ENCODE results near the gene WBP2. TPM values are rescaled to one million over a fixed set of nuclear protein-coding genes. Genes with fewer than 3 reads are reported as not detected.

The WBP2 gene
- total RNA-seq, 1 donor from 2014 or later: 72.6 TPM

DNA sequence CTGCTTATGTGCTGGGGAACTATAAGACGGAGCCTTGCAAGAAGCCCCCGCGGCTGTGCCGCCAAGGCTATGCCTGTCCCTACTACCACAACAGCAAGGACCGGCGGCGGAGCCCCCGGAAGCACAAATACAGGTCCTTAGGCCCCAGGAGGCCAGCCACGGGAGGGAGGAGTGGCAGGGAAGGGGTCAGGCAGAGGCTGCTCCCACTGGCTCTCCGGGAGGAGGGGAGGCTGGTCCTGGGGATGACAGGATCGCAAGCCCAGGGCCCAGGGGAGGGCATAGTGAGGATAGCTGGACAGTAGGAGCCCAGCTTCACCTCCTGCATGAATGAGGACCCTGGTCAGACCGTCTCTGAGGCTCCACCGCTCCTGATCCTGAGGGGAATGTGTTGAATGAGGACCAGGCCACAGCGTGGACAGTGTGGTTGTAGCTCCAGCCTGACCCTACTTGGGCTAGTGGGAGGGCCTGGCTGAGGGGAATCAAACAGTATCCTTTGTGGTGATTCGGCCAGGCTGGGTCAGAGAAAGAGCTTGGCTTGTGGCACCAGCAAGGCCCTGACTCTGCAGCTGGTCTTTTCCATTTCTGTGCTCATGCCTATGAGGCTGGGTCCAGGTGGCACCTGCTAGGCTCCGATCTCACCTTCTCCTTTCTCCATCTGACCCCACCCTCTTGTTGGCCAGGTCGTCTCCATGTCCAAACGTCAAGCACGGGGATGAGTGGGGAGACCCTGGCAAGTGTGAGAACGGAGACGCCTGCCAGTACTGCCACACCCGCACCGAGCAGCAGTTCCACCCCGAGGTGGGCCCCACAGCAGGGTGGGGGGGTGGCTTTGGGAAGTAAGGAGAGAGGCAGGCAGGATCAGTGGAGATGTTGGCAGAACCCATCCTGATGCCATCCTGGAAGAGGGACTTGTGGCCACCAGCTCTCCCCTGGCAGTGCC is 41.8 kb downstream of the WBP2 start:
- no peak for TF ChIP-seq EZH2 (IDR thresholded peaks at IDR 0.05; ENCODE audit: insufficient read depth, low read length)
- TF ChIP-seq, protein P1, sequence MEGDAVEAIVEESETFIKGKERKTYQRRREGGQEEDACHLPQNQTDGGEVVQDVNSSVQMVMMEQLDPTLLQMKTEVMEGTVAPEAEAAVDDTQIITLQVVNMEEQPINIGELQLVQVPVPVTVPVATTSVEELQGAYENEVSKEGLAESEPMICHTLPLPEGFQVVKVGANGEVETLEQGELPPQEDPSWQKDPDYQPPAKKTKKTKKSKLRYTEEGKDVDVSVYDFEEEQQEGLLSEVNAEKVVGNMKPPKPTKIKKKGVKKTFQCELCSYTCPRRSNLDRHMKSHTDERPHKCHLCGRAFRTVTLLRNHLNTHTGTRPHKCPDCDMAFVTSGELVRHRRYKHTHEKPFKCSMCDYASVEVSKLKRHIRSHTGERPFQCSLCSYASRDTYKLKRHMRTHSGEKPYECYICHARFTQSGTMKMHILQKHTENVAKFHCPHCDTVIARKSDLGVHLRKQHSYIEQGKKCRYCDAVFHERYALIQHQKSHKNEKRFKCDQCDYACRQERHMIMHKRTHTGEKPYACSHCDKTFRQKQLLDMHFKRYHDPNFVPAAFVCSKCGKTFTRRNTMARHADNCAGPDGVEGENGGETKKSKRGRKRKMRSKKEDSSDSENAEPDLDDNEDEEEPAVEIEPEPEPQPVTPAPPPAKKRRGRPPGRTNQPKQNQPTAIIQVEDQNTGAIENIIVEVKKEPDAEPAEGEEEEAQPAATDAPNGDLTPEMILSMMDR (IDR thresholded peaks at IDR 0.05; ENCODE audit: insufficient read depth, low read depth, low read length): no peak
- H3K27ac ChIP-seq (ENCODE audit: low read depth, low read length): no peak overlapping the region
- H3K27me3 ChIP-seq (ENCODE audit: insufficient read depth, low read length): no peaks in the 10 kb centered on the region
- no peaks in the 10 kb centered on the region for H3K79me2 ChIP-seq (ENCODE audit: insufficient read depth, low read length)
- Mint-ChIP-seq H3K9me3 (ENCODE audit: unreplicated experiment) (no peaks in the 10 kb centered on the region), H3K36me3 (ENCODE audit: low read depth, unreplicated experiment) (peaks cover 7% of the 10 kb centered on the region), H3K27ac (ENCODE audit: unreplicated experiment) (no peak overlapping the region), H3K4me3 (ENCODE audit: unreplicated experiment) (no peak overlapping the region), H3K4me1 (ENCODE audit: low read depth, unreplicated experiment) (peaks cover 18% of the 10 kb centered on the region), H3K27me3 (ENCODE audit: low read depth, unreplicated experiment) (no peaks in the 10 kb centered on the region)
- H3K9ac ChIP-seq (ENCODE audit: low read length): no peak overlapping the region
- DNase-seq (ENCODE audit: low read depth) (no peak), FAIRE-seq (no peak)
- no peak overlapping the region for H3K4me3 ChIP-seq (ENCODE audit: insufficient read depth, low read depth, low read length)
- peaks cover 13% of the 10 kb centered on the region for H3K36me3 ChIP-seq (ENCODE audit: insufficient read depth, low read length)
- H3K4me1 ChIP-seq (ENCODE audit: insufficient read depth, low read length): peaks cover 17% of the 10 kb centered on the region
- H4K20me1 ChIP-seq (ENCODE audit: insufficient read depth, low read length): peaks cover 31% of the 10 kb centered on the region
- H2AFZ ChIP-seq (ENCODE audit: low read depth, low read length): no peak overlapping the region
- no peak overlapping the region for H3K4me2 ChIP-seq (ENCODE audit: low read length)
- no peaks in the 10 kb centered on the region for H3K9me3 ChIP-seq (ENCODE audit: insufficient read depth, low read depth, low read length)

DNA sequence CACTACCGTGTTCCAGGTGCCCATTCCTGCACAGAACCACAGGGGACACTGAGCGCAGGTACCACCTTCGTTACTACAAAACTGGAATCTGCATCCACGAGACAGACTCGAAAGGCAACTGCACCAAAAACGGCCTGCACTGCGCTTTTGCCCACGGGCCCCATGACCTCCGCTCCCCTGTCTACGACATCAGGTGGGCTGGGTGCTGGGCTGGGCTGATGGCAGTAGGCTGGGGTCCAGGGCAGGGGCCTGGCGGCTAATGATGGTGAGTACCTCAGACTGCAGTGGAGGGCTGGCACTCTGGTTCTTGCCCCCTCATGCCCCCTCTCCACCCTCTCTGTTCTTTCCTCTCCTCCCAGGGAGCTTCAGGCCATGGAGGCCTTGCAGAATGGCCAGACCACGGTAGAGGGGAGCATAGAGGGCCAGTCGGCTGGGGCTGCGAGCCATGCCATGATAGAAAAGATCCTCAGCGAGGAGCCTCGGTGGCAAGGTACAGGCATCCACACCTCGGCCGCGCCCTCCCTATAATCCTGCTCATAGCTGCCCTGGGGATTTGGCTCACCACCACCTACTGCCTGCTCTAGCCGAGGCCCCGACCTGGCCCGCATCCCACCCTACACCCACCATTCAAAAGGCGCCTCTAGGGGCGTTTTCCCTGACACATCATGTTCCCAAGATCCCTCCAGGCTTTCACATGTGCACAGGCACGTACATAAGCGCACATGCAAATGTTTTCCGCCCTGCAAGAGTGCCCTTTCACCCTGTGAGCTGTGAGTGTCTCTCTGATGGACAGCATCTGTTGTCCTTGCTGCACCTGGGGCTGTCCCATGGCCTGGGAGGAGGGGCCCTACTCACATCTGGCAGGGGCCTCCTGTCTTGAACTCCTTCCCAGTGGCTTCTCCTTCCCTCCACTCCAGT is 42.8 kb downstream of the WBP2 start:
- no peaks in the 10 kb centered on the region for H3K9me3 Mint-ChIP-seq (ENCODE audit: unreplicated experiment)
- no peak overlapping the region for H3K4me2 ChIP-seq (ENCODE audit: low read length)
- peaks cover 13% of the 10 kb centered on the region for H3K36me3 ChIP-seq (ENCODE audit: insufficient read depth, low read length)
- TF ChIP-seq EZH2 (IDR thresholded peaks at IDR 0.05; ENCODE audit: insufficient read depth, low read length): no peak
- TF ChIP-seq, protein P1 (IDR thresholded peaks at IDR 0.05; ENCODE audit: insufficient read depth, low read depth, low read length): no peak
- no peak overlapping the region for H3K9ac ChIP-seq (ENCODE audit: low read length)
- peaks cover 17% of the 10 kb centered on the region for H3K4me1 ChIP-seq (ENCODE audit: insufficient read depth, low read length)
- H3K4me1 Mint-ChIP-seq (ENCODE audit: low read depth, unreplicated experiment): peaks cover 18% of the 10 kb centered on the region
- H3K79me2 ChIP-seq (ENCODE audit: insufficient read depth, low read length): peaks cover 8% of the 10 kb centered on the region
- H3K27ac Mint-ChIP-seq (ENCODE audit: unreplicated experiment): no peak overlapping the region
- FAIRE-seq: no peak
- no peaks in the 10 kb centered on the region for H3K9me3 ChIP-seq (ENCODE audit: insufficient read depth, low read depth, low read length)
- no peaks in the 10 kb centered on the region for H3K27me3 Mint-ChIP-seq (ENCODE audit: low read depth, unreplicated experiment)
- peaks cover 39% of the 10 kb centered on the region for H4K20me1 ChIP-seq (ENCODE audit: insufficient read depth, low read length)
- H3K4me3 ChIP-seq (ENCODE audit: insufficient read depth, low read depth, low read length): no peak overlapping the region
- no peak overlapping the region for H3K4me3 Mint-ChIP-seq (ENCODE audit: unreplicated experiment)
- H2AFZ ChIP-seq (ENCODE audit: low read depth, low read length): no peak overlapping the region
- DNase-seq (ENCODE audit: low read depth): no peak
- H3K27ac ChIP-seq (ENCODE audit: low read depth, low read length): no peak overlapping the region
- H3K27me3 ChIP-seq (ENCODE audit: insufficient read depth, low read length): no peaks in the 10 kb centered on the region
- H3K36me3 Mint-ChIP-seq (ENCODE audit: low read depth, unreplicated experiment): peaks cover 11% of the 10 kb centered on the region
